ENCODE data around the gene DUSP8.

DUSP8 gene

GRCh38 chr11:1546536-1547466 is 25.3 kb downstream of the DUSP8 start (continued):
- TF ChIP-seq ZBTB49 (tag by site-specific recombination; IDR thresholded peaks at IDR 0.05; ENCODE audit: low read depth) (no peak), ZNF26 (tag by site-specific recombination; IDR thresholded peaks at IDR 0.05) (no peak), ZNF423 (tag by site-specific recombination; IDR thresholded peaks at IDR 0.05) (peak; percentile 37; the same call in 1 of the 2 replicates), ZSCAN4 (tag by site-specific recombination; IDR thresholded peaks at IDR 0.05) (no peak), IKZF3 (tag by site-specific recombination; IDR thresholded peaks at IDR 0.05) (no peak), PRDM10 (tag by site-specific recombination; IDR thresholded peaks at IDR 0.05) (peak; percentile 97), SP3 (tag by site-specific recombination; IDR thresholded peaks at IDR 0.05) (peak; percentile 55), ZNF48 (tag by site-specific recombination; IDR thresholded peaks at IDR 0.05) (no peak), ZNF302 (tag by site-specific recombination; IDR thresholded peaks at IDR 0.05; ENCODE audit: low read depth) (no peak), ZNF23 (tag by site-specific recombination; IDR thresholded peaks at IDR 0.05; ENCODE audit: borderline replicate concordance) (no peak), REST (tag by site-specific recombination; IDR thresholded peaks at IDR 0.05) (no peak), GFI1B (tag by site-specific recombination; IDR thresholded peaks at IDR 0.05) (no peak), ZNF629 (tag by site-specific recombination; IDR thresholded peaks at IDR 0.05) (peak; percentile 13; the same call in 1 of the 2 replicates), ZBTB26 (tag by site-specific recombination; optimal IDR thresholded peaks at IDR 0.05) (peak; percentile 79), ZNF513 (tag by site-specific recombination; IDR thresholded peaks at IDR 0.05) (no peak), ZNF391 (tag by site-specific recombination; IDR thresholded peaks at IDR 0.05; ENCODE audit: borderline replicate concordance, low read depth) (no peak), CTCF (tag by site-specific recombination; IDR thresholded peaks at IDR 0.05) (peak; percentile 46; the same call in 1 of the 2 replicates), ZNF561 (tag by site-specific recombination; IDR thresholded peaks at IDR 0.05; ENCODE audit: borderline replicate concordance) (peak; percentile 53; the same call in 1 of the 2 replicates), ZNF274 (IDR thresholded peaks at IDR 0.05; ENCODE audit: low read length) (no peak), ZNF274 (tag by site-specific recombination; IDR thresholded peaks at IDR 0.05; ENCODE audit: borderline replicate concordance) (no peak)
